GM12891 (cell line): Measurements from ENCODE around the gene KAZN.

Experiments
- POLR2A ChIP-seq: IDR thresholded peaks from 2 replicates; pipeline ENCODE4 v1.6.1; 2011; ENCODE audit warnings: low read depth, low read length, control low read depth
- POLR2AphosphoS5 ChIP-seq: IDR thresholded peaks from 2 replicates; pipeline ENCODE4 v1.6.1; 2011; ENCODE audit warnings: low read depth, low read length, control low read depth
- SPI1 ChIP-seq: IDR thresholded peaks from 2 replicates; pipeline ENCODE4 v1.6.1; 2011; ENCODE audit warnings: low read depth, low read length, control low read depth
- TAF1 ChIP-seq: IDR thresholded peaks from 2 replicates; pipeline ENCODE4 v1.6.1; 2011; ENCODE audit warnings: low read depth, low read length, control low read depth

GRCh38 chr1:14954210-14954609 lies 355.7 kb downstream of the KAZN start:
- TF ChIP-seq TAF1 (no peak), POLR2AphosphoS5 (no peak), POLR2A (no peak), SPI1 (no peak)
